Endothelial cell of umbilical vein (primary cell): ENCODE results near the gene SLC44A1.

ENCODE experiments used
- CTCF ChIP-seq, 2 donors: IDR thresholded peaks; 1 replicate in 1 of 2; 2 replicates in 1 of 2; pipeline ENCODE4 v1.5.1; 2011; ENCODE audit warnings: low read length in 2 of 2, mild to moderate bottlenecking in 2 of 2, moderate library complexity in 2 of 2, control low read depth in 1 of 2, inconsistent platforms in 1 of 2, low read depth in 1 of 2; ENCODE audit not compliant: insufficient read depth in 1 of 2; ENCODE audit errors: extremely low read depth in 1 of 2
- EZH2 ChIP-seq: IDR thresholded peaks from 2 replicates; pipeline ENCODE4 v1.6.1; 2012; ENCODE audit warnings: borderline replicate concordance, low read depth, mild to moderate bottlenecking, moderate library complexity, low read length, inconsistent platforms; ENCODE audit not compliant: severe bottlenecking
- FOS ChIP-seq: IDR thresholded peaks from 2 replicates; pipeline ENCODE4 v1.6.1; 2011; ENCODE audit warnings: mild to moderate bottlenecking, low read length, moderate library complexity, borderline replicate concordance; ENCODE audit not compliant: insufficient read depth
- JUN ChIP-seq: IDR thresholded peaks from 2 replicates; pipeline ENCODE4 v1.6.1; 2011; ENCODE audit warnings: borderline replicate concordance, low read depth; ENCODE audit not compliant: insufficient read length, insufficient read depth
- MAX ChIP-seq: IDR thresholded peaks from 2 replicates; pipeline ENCODE4 v1.6.1; 2011; ENCODE audit not compliant: insufficient read depth, insufficient read length
- POLR2A ChIP-seq: IDR thresholded peaks from 2 replicates; pipeline ENCODE4 v1.6.1; 2012; ENCODE audit warnings: low read depth, mild to moderate bottlenecking, control low read depth, low read length

- TF ChIP-seq EZH2 (no peak), MAX (no peak), POLR2A (no peak), CTCF (IDR thresholded peaks at IDR 0.05; ENCODE audit: extremely low read depth in 1 of 2, insufficient read depth in 1 of 2, low read depth in 1 of 2, low read length in 2 of 2) (no peak), JUN (no peak), FOS (no peak)
Measured at GRCh38 chr9:105432247-105432842, 187.9 kb downstream of the SLC44A1 start.
